Esophagus muscularis mucosa (tissue), 3 donors: Measurements from ENCODE around the gene GJD3.

Experiments used
- CTCF ChIP-seq, 3 experiments: fragments of 200-600 bp in 2 of 3; fragments of 450-650 bp in 1 of 3; sonication (generic) in 2 of 3; IDR thresholded peaks; one replicate each; pipeline ENCODE4 v1.5.1; 2017 to 2019; ENCODE audit warnings: antibody characterized with exemption in 3 of 3, mild to moderate bottlenecking in 2 of 3, moderate library complexity in 1 of 3
- POLR2A ChIP-seq: fragments of 450-650 bp; IDR thresholded peaks from one replicate; pipeline ENCODE4 v1.6.1; 2017; ENCODE audit warnings: antibody characterized with exemption, moderate library complexity, mild to moderate bottlenecking, low read depth
- POLR2AphosphoS5 ChIP-seq, 2 donors: sonication (generic); formaldehyde crosslinking; IDR thresholded peaks; one replicate each; pipeline ENCODE4 v1.6.1; 2017; ENCODE audit warnings: antibody characterized with exemption in 2 of 2

DNA sequence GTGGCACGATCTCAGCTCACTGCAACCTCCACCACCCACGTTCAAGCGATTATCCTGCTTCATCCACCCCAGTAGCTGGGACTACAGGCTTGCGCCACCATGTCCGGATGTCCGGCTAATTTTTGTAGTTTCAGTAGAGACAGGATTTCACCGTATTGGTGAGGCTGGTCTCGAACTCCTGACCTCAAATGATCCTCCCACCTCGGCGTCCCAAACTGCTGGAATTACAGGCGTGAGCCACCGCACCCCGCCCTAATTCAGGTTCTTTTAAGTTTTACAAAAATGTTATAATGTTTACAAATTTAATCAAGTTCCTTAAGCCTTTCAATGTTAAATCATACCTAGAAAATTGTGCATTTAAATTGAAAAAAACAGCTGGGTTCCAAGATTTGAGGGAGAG, 13.3 kb upstream of the GJD3 start:
- TF ChIP-seq POLR2AphosphoS5 (IDR thresholded peaks at IDR 0.05) (no peak), POLR2A (no peak), CTCF (IDR thresholded peaks at IDR 0.05) (no peak)
